Lower lobe of right lung (tissue), 2 donors: ENCODE measurements around the gene NEAT1. TPM values are rescaled to one million over a fixed set of nuclear protein-coding genes. Genes with fewer than 3 reads are reported as not detected.

ENCODE experiments used
- ATAC-seq, 2 donors: fragments of 200-7000 bp; cut with Tn5 transposase; one replicate each; pipeline ENCODE4 v1.9.1; 2020 to 2022; ENCODE audit warnings: mild to moderate bottlenecking in 2 of 2, moderate library complexity in 2 of 2
- DNase-seq: peaks from one replicate; pipeline ENCODE4 v3.0.0-alpha.2; 2020
- H3K27ac ChIP-seq: fragments of 200-600 bp; one replicate; pipeline ENCODE4 v1.8.0; 2022
- H3K27me3 ChIP-seq: fragments of 200-600 bp; one replicate; pipeline ENCODE4 v1.8.0; 2022; ENCODE audit warnings: low read depth
- H3K36me3 ChIP-seq: fragments of 200-600 bp; one replicate; pipeline ENCODE4 v1.8.0; 2022; ENCODE audit warnings: mild to moderate bottlenecking
- H3K4me1 ChIP-seq: fragments of 200-600 bp; one replicate; pipeline ENCODE4 v1.8.0; 2022
- H3K4me3 ChIP-seq: fragments of 200-600 bp; one replicate; pipeline ENCODE4 v1.8.0; 2022; ENCODE audit warnings: mild to moderate bottlenecking
- H3K9me3 ChIP-seq: fragments of 200-600 bp; one replicate; pipeline ENCODE4 v1.8.0; 2022
- CTCF ChIP-seq: fragments of 200-600 bp; IDR thresholded peaks from one replicate; pipeline ENCODE4 v1.8.0; 2022; ENCODE audit warnings: antibody characterized with exemption, mild to moderate bottlenecking
- intact Hi-C: fragments of 100-400 bp; cut with DNase I; formaldehyde crosslinking; loops from one replicate; pipeline ENCODE4 v1.11.0; 2022
- total RNA-seq: library from RNA; stranded (reverse); fragmentation: NEBNext Ultra II Directional; extraction: Animal tissue kit (Norgen Biotek cat#: 25700); gene quantifications from one replicate; pipeline ENCODE4 v1.2.1, GENCODE V29; 2021
- donor health status: DM: no; HTN: yes; CAD: no; lungs with severe emphysema.

Gene NEAT1
- total RNA-seq, 1 donor from 2014 or later, result 980 TPM

- intact Hi-C loops, result no loop called here
- Histone ChIP-seq H3K27me3 (no peaks in the 10 kb centered on the region), H3K9me3 (no peaks in the 10 kb centered on the region), H3K36me3 (peaks cover 71% of the 10 kb centered on the region), H3K4me3 (peak overlapping the region; percentile 91), H3K4me1 (peaks cover 88% of the 10 kb centered on the region), H3K27ac (peak overlapping the region; percentile 74)
- no peak for DNase-seq
- TF ChIP-seq CTCF, result no peak
- ATAC-seq, result no peak
Measured at GRCh38 chr11:65430406-65431217, 8.0 kb downstream of the NEAT1 start.

- H3K27me3 ChIP-seq, result no peaks in the 10 kb centered on the region
- no peaks in the 10 kb centered on the region for H3K9me3 ChIP-seq
- H3K36me3 ChIP-seq, result peaks cover 71% of the 10 kb centered on the region
- DNase-seq (no peak), ATAC-seq (no peak)
- TF ChIP-seq CTCF, result no peak
- H3K4me3 ChIP-seq, result peak overlapping the region; percentile 91
- intact Hi-C loops, result no loop called here
- peak overlapping the region; percentile 74 for H3K27ac ChIP-seq
- H3K4me1 ChIP-seq, result peaks cover 97% of the 10 kb centered on the region
Measured at GRCh38 chr11:65431451-65432099, 9.0 kb downstream of the NEAT1 start.

- Histone ChIP-seq H3K4me1 (peaks cover 97% of the 10 kb centered on the region), H3K4me3 (peak overlapping the region; percentile 91), H3K27ac (no peak overlapping the region)
Measured at GRCh38 chr11:65432100-65432650, 9.6 kb downstream of the NEAT1 start.

GRCh38 chr11:65432686-65433582 is 10.3 kb downstream of the NEAT1 start:
- Histone ChIP-seq H3K4me3 (peak overlapping the region; percentile 91), H3K36me3 (peaks cover 68% of the 10 kb centered on the region), H3K27ac (no peak overlapping the region), H3K9me3 (no peaks in the 10 kb centered on the region), H3K4me1 (peaks cover 98% of the 10 kb centered on the region), H3K27me3 (no peaks in the 10 kb centered on the region)
- intact Hi-C loops, result no loop called here
- peak; percentile 31 for TF ChIP-seq CTCF
- no peak for DNase-seq
- no peak for ATAC-seq

More at GRCh38 chr11:65432100-65432650, 9.6 kb downstream of the NEAT1 start:
- ATAC-seq (no peak), DNase-seq (no peak)
- no peaks in the 10 kb centered on the region for H3K9me3 ChIP-seq
- intact Hi-C loops, result no loop called here
- H3K36me3 ChIP-seq, result peaks cover 68% of the 10 kb centered on the region
- TF ChIP-seq CTCF, result no peak
- H3K27me3 ChIP-seq, result no peaks in the 10 kb centered on the region

- intact Hi-C loops, result no loop called here
- no peak for TF ChIP-seq CTCF
- Histone ChIP-seq H3K27me3 (no peaks in the 10 kb centered on the region), H3K9me3 (no peaks in the 10 kb centered on the region), H3K36me3 (peaks cover 75% of the 10 kb centered on the region), H3K27ac (peak overlapping the region; percentile 50), H3K4me3 (no peak overlapping the region), H3K4me1 (peaks cover 96% of the 10 kb centered on the region)
- DNase-seq, result no peak
- no peak for ATAC-seq
Measured at GRCh38 chr11:65433657-65434056, 11.1 kb downstream of the NEAT1 start.
